Skeletal muscle satellite cell (primary cell): ENCODE results near the gene WIPF1.
"Not testable (repeated sequence)": the region's sequence is repeated elsewhere in the genome, so short reads cannot be mapped to it uniquely, and the experiment has no call there.

Experiments
- H3K27me3 ChIP-seq: 2 replicates; pipeline ENCODE4 v1.7.0; 2013; ENCODE audit warnings: low read length; ENCODE audit not compliant: control insufficient read depth, insufficient read depth
- H3K36me3 ChIP-seq: 2 replicates; pipeline ENCODE4 v1.7.0; 2013; ENCODE audit warnings: mild to moderate bottlenecking, control low read depth, low read length; ENCODE audit not compliant: insufficient read depth
- H3K4me1 ChIP-seq: 2 replicates; pipeline ENCODE4 v1.7.0; 2013; ENCODE audit warnings: low read length; ENCODE audit not compliant: control insufficient read depth, insufficient read depth
- H3K4me2 ChIP-seq: 2 replicates; pipeline ENCODE4 v1.7.0; 2013; ENCODE audit warnings: mild to moderate bottlenecking, low read length
- H3K4me3 ChIP-seq: 2 replicates; pipeline ENCODE4 v1.7.0; 2013; ENCODE audit warnings: low read length
- H3K9ac ChIP-seq: 2 replicates; pipeline ENCODE4 v1.7.0; 2013; ENCODE audit warnings: mild to moderate bottlenecking, low read depth, low read length, moderate library complexity
- H3K9me3 ChIP-seq: replicated peaks from 2 replicates; pipeline ENCODE4 v1.7.0; 2013; ENCODE audit warnings: mild to moderate bottlenecking, control low read depth, low read length

WIPF1 gene

DNA sequence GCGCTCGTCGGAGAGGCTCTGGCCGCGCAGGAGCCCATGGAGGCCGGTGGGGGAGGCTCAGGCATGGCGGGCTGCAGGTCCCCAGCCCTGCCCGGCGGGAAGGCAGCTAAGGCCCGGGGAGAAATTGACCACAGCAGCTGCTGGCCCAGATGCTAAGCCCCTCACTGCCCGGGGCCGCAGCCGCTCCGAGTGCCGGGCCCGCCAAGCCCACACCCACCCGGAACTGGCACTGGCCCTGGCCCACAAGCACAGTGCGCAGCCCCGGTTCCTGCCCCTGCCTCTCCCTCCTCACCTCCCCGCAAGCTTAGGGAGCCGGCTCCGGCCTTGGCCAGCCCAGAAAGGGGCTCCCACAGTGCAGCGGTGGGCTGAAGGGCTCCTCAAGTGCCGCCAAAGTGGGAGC is 49.0 kb downstream of the WIPF1 start:
- not testable (repeated sequence) for H3K9me3 ChIP-seq, H3K4me1 ChIP-seq, H3K4me2 ChIP-seq, H3K27me3 ChIP-seq, H3K9ac ChIP-seq, H3K4me3 ChIP-seq, H3K36me3 ChIP-seq

DNA sequence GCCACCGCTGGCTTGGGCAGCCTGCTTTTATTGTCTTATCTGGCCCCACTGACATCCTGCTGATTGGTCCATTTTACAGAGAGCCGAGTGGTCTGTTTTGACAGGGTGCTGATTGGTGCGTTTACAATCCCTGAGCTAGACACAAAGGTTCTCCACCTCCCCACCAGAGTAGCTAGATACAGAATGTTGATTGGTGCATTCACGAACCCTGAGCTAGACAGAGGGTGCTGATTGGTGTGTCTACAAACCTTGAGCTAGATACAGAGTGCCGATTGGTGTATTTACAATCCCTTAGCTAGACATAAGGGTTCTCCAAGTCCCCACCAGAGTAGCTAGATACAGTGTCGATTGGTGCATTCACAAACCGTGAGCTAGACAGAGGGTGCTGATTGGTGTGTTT is 49.6 kb downstream of the WIPF1 start:
- not testable (repeated sequence) for H3K4me2 ChIP-seq, H3K4me1 ChIP-seq, H3K36me3 ChIP-seq, H3K4me3 ChIP-seq, H3K9me3 ChIP-seq, H3K27me3 ChIP-seq, H3K9ac ChIP-seq

DNA sequence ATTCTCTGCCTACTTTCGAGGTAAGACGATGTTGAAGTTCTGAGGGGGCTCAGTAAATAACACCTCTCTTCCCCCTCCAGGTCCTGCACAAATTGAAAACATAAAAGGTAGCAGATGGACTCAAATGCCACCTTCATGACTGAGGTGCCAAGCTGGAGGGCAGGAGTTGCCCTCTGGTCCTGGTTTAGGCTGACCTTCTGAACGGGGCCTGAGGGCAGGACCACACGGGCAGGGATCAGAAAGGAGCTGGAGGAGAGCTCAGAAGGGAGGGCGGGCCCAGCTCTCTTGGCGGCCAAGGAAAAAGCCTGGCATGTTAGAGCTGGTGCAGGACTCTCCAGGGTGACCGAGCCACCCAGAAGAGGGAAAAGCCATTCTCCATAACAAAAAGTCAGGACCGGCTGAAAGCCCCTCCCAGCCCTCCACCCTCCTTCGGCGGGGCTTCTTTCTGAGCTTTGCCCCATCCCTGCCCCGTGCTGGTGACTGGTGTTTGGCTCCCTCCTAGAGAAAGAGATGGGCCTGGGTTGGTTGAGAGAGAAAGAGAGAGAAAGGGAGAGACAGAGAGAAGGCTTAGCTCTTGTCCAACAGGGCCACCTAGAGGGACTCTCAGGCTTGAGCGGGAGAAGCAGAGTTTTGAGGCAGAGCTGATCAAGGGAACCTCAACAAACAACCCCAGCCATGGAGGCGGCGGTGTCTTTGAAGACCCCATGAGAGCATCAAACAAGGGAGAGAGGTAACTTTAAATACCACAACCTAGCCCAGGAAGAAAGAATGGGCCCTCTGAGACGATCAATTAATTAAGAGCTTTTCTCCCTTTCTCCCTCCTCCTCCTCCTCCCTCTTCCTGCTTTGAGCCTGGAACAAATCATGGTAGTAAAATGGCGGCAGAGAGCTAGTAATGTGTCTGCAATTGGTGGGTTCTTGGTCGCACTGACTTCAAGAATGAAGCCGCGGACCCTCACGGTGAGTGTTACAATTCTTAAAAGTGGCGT is 50.8 kb downstream of the WIPF1 start:
- H3K27me3 ChIP-seq = no peaks in the 10 kb centered on the region
- H3K4me1 ChIP-seq = no peaks in the 10 kb centered on the region
- no peaks in the 10 kb centered on the region for H3K36me3 ChIP-seq
- no peak overlapping the region for H3K4me3 ChIP-seq
- no peak overlapping the region for H3K4me2 ChIP-seq
- H3K9me3 ChIP-seq = no peaks in the 10 kb centered on the region
- no peak overlapping the region for H3K9ac ChIP-seq

DNA sequence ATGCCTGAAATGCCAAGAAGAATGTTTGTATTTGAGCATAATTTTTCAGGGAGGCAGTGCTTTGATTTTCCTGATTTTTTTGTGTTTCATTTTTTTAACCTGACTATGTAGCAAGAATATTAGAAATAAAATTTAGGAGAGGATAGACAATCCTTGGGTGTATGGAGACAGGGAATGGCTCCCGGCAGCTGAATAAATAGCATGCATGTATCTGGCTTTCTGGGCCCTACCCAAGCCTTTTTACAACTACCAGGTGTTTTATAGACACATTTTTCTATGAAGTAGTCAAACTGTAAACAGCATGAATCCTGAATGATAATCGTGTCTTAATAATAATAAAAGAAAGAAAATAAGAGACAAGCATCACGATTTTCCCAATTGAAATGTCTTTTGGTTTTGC is 52.4 kb downstream of the WIPF1 start:
- no peaks in the 10 kb centered on the region for H3K4me1 ChIP-seq
- H3K4me3 ChIP-seq = no peak overlapping the region
- no peak overlapping the region for H3K9ac ChIP-seq
- H3K36me3 ChIP-seq = no peaks in the 10 kb centered on the region
- H3K4me2 ChIP-seq = no peak overlapping the region
- no peaks in the 10 kb centered on the region for H3K27me3 ChIP-seq
- no peaks in the 10 kb centered on the region for H3K9me3 ChIP-seq

DNA sequence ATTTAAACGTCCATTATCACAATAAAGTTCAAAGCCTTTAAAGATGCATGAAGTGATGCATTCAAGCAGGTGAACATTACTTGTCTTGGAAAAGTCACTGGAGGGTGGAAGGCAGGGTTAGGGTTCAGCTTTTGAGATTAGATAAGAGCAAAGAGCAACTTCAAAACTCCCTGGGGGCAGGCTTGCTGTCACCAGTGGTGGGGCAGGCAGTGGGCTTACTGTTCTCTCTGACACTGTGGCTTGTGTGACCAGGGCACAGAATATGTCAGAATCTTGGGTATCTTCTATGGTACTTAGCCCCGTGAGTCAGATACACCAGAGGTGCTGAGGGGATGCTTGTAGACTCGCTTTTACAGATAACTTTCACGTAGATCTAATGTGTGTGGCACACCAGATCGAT is 52.8 kb downstream of the WIPF1 start:
- Histone ChIP-seq H3K9me3 (no peaks in the 10 kb centered on the region), H3K4me1 (no peaks in the 10 kb centered on the region), H3K4me2 (no peak overlapping the region), H3K36me3 (no peaks in the 10 kb centered on the region), H3K9ac (no peak overlapping the region), H3K4me3 (no peak overlapping the region), H3K27me3 (no peaks in the 10 kb centered on the region)

DNA sequence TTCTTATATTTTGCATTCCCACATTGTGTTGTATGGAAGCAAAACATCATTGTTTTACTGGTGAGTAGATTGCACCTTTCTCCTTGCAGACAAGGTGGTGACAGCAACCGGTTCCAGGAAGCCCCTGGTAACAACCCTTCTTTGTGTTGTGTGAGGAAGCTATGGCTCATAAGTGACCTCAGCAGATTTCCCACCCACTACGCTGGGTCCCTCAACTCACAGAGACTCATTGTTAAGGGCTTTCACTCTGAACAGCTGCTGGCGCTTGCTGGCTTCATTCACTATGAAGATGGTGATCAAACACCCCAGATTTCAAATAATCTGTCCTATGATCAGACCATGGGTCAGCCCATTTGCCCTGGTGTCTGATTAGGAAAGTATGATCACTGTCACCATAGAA is 53.4 kb downstream of the WIPF1 start:
- no peaks in the 10 kb centered on the region for H3K27me3 ChIP-seq
- H3K36me3 ChIP-seq = no peaks in the 10 kb centered on the region
- H3K9ac ChIP-seq = no peak overlapping the region
- H3K9me3 ChIP-seq = no peaks in the 10 kb centered on the region
- H3K4me2 ChIP-seq = no peak overlapping the region
- no peaks in the 10 kb centered on the region for H3K4me1 ChIP-seq
- no peak overlapping the region for H3K4me3 ChIP-seq

DNA sequence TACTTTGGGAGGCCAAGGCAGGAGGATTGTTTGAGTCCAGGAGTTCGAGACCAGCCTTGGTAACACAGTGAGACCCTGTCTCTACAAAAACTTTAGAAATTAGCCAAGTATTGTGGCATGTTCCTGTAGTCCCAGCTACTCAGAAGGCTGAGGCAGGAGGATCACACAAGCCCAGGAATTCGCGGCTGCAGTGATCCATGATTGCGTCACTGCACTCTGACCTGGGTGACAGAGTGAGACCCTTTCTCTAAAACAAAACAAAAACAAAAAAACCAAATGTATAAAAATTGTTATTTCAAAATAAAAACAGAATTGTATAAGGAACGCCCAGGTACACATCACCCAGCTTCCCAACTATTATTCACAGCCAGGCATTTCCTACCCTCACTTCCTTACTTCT is 56.7 kb downstream of the WIPF1 start:
- Histone ChIP-seq H3K9ac (no peak overlapping the region), H3K9me3 (no peaks in the 10 kb centered on the region), H3K4me2 (no peak overlapping the region), H3K36me3 (no peaks in the 10 kb centered on the region), H3K4me3 (no peak overlapping the region), H3K27me3 (no peaks in the 10 kb centered on the region), H3K4me1 (no peaks in the 10 kb centered on the region)

DNA sequence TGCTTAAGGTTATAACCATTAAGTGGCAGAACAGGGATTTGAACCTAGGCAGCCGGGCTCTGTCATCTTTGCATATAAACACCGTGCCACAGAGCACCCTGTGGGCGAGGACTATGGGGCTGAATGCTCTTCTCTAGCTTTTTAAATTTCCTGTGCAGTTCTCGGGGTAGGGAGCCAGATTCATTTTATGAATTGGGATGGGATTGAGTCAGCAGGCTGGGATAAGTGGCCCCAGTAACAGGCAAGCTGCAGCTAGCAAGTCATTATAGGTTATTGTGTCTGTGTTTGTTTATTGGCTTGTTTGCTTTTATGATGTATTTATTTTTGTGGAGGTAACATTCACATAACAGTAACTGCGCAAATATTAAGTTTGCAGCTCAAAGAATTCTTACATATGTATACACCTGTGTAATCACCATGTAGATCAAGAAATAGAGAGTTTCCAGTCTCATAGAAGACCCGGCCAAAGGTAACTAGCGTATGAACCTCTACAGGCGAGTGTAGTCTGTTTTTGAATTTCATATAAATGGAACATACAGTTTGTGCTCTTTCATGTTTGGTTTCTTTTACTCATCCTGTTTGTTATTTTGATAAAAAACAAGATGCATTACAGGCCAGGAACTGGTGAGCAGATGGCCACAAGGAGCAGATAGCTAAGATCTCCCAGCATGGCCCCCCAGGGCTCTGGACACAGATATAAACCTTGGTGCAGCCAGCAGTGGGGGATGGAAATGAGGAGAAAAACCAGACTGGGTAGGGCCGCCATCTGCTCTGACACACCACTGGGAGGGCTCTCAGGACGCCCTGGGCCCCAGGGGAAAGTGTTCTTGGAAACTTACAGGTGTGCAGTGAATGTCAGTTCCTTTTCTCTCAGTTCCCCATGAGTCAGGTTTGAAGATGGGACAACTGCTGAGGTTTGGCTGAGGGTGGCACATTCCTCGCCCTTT is 61.6 kb downstream of the WIPF1 start:
- no peaks in the 10 kb centered on the region for H3K9me3 ChIP-seq
- no peaks in the 10 kb centered on the region for H3K36me3 ChIP-seq
- H3K9ac ChIP-seq = no peak overlapping the region
- peaks cover 4% of the 10 kb centered on the region for H3K4me1 ChIP-seq
- H3K4me3 ChIP-seq = no peak overlapping the region
- no peak overlapping the region for H3K4me2 ChIP-seq
- no peaks in the 10 kb centered on the region for H3K27me3 ChIP-seq

DNA sequence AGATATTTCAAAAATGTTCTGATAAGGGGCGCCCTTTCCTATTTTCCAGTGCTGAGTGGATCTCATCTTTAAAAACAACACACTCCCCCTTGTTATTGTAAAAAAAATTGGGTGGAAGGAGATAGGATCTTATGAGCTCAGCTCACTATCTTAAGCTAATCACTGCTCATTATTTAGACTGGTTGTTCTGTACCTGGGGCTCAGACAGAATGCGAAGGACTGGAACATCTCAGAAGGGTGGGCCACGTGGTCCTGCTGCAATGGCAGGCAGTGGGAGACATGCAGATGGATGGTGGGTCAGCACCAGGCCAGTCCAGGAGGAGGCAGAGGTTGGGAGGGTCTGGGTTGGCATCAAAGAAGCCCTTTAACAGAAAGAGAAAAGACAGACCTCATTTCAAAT is 62.5 kb downstream of the WIPF1 start:
- Histone ChIP-seq H3K4me3 (no peak overlapping the region), H3K36me3 (no peaks in the 10 kb centered on the region), H3K27me3 (no peaks in the 10 kb centered on the region), H3K4me2 (no peak overlapping the region), H3K9ac (no peak overlapping the region), H3K4me1 (peaks cover 4% of the 10 kb centered on the region), H3K9me3 (no peaks in the 10 kb centered on the region)

DNA sequence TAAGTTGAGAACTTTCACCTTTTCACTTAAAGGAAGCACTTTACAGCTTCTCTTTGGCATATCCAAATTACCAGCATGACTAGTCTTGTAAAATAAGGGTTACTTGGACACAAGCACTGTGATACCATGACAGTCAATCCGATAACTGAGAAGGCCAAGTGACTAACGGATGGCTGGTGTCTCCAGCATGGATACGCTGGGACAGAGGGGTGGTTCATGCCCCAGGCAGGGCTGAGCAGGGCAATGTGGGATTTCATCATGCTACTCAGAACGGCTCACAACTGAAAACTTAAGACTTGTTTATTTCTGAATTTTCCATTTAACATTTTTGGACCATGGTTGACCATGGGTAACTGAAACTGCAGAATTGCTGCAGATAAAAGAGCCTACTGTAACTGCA is 67.7 kb downstream of the WIPF1 start:
- Histone ChIP-seq H3K4me1 (peaks cover 4% of the 10 kb centered on the region), H3K36me3 (no peaks in the 10 kb centered on the region), H3K9me3 (no peaks in the 10 kb centered on the region), H3K9ac (no peak overlapping the region), H3K27me3 (peaks cover 4% of the 10 kb centered on the region), H3K4me3 (no peak overlapping the region), H3K4me2 (no peak overlapping the region)

DNA sequence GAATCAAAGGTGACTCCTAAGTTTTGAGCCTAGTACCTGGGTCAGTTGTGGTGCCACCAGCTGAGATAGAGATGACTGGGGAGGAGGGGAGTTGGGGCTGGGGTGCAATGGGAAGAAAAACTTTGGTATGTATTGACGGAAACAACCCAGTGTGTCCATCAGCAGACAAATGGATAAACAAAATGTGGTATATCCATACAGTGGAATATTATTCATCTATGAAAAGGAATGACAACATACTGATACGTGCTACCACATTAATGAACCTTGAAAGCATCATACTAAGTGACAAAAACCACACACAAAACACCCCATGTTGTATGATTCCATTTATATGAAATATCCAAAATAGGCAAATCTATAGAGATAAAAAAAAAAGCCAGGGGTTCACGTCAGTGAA is 69.6 kb downstream of the WIPF1 start:
- Histone ChIP-seq H3K4me1 (peaks cover 4% of the 10 kb centered on the region), H3K4me3 (no peak overlapping the region), H3K27me3 (peaks cover 8% of the 10 kb centered on the region), H3K9ac (no peak overlapping the region), H3K9me3 (no peaks in the 10 kb centered on the region), H3K36me3 (no peaks in the 10 kb centered on the region), H3K4me2 (no peak overlapping the region)
